IPS-20b (cell line): Measurements from ENCODE around the gene AQP1.

Source experiments
- H3K27ac ChIP-seq: one replicate; pipeline ENCODE4 v1.5.1; 2013; ENCODE audit warnings: low read length
- H3K27me3 ChIP-seq: 2 replicates; pipeline ENCODE4 v1.6.1; 2013; ENCODE audit warnings: mild to moderate bottlenecking, low read length, inconsistent platforms; ENCODE audit not compliant: insufficient read depth
- H3K36me3 ChIP-seq: 2 replicates; pipeline ENCODE4 v1.6.1; 2013; ENCODE audit warnings: low read depth, mild to moderate bottlenecking, inconsistent platforms, low read length, moderate library complexity; ENCODE audit not compliant: insufficient read depth
- H3K4me1 ChIP-seq: 2 replicates; pipeline ENCODE4 v1.6.1; 2013; ENCODE audit warnings: mild to moderate bottlenecking, control low read depth, inconsistent platforms, low read length, moderate library complexity; ENCODE audit not compliant: insufficient read depth
- H3K4me3 ChIP-seq: 2 replicates; pipeline ENCODE4 v1.5.1; 2013; ENCODE audit warnings: mild to moderate bottlenecking, low read length, inconsistent platforms
- H3K9ac ChIP-seq: 2 replicates; pipeline ENCODE4 v1.6.1; 2013; ENCODE audit warnings: low read depth, mild to moderate bottlenecking, inconsistent platforms, low read length, moderate library complexity
- H3K9me3 ChIP-seq: 2 replicates; pipeline ENCODE4 v1.6.1; 2013; ENCODE audit warnings: mild to moderate bottlenecking, low read depth, low read length, inconsistent platforms; ENCODE audit not compliant: insufficient read depth

The AQP1 gene

GRCh38 chr7:30887464-30887872, 24.2 kb upstream of the AQP1 start:
- no peaks in the 10 kb centered on the region for H3K27me3 ChIP-seq
- H3K27ac ChIP-seq: no peak overlapping the region
- H3K36me3 ChIP-seq: no peaks in the 10 kb centered on the region
- peaks cover 3% of the 10 kb centered on the region; the same call in 1 of the 2 replicates for H3K4me1 ChIP-seq
- H3K9ac ChIP-seq: no peak overlapping the region
- H3K4me3 ChIP-seq: no peak overlapping the region
- H3K9me3 ChIP-seq: no peaks in the 10 kb centered on the region

- Histone ChIP-seq H3K4me1 (peaks cover 3% of the 10 kb centered on the region; the same call in 1 of the 2 replicates), H3K9me3 (no peaks in the 10 kb centered on the region), H3K27me3 (no peaks in the 10 kb centered on the region)
Observed at GRCh38 chr7:30888747-30889146, 22.9 kb upstream of the AQP1 start.

DNA sequence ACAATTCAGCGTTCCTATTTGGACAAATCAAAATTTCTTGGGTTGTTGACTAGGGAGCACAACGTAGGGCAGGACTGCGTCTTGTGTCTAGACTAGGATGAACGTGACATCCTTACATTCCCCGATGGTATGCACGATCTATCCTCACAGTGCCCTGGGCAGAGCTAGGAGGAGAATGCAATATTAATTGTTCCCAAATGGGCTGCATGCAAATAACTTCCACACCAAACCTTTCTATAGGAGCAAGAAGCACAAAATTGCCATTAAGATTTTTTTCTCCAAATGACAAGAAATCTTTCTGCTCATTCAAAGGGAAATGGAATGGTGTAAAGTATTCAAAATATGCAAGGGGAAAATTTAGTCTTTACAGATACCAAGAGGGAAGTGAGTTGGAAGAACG, 21.4 kb upstream of the AQP1 start:
- H3K36me3 ChIP-seq: no peaks in the 10 kb centered on the region
- H3K9ac ChIP-seq: no peak overlapping the region
- no peak overlapping the region for H3K27ac ChIP-seq
- no peaks in the 10 kb centered on the region for H3K9me3 ChIP-seq
- H3K27me3 ChIP-seq: no peaks in the 10 kb centered on the region
- peaks cover 3% of the 10 kb centered on the region; the same call in 1 of the 2 replicates for H3K4me1 ChIP-seq
- no peak overlapping the region for H3K4me3 ChIP-seq

More at GRCh38 chr7:30888747-30889146, 22.9 kb upstream of the AQP1 start:
- no peak overlapping the region for H3K9ac ChIP-seq
- H3K27ac ChIP-seq: no peak overlapping the region
- H3K36me3 ChIP-seq: no peaks in the 10 kb centered on the region
- no peak overlapping the region for H3K4me3 ChIP-seq

DNA sequence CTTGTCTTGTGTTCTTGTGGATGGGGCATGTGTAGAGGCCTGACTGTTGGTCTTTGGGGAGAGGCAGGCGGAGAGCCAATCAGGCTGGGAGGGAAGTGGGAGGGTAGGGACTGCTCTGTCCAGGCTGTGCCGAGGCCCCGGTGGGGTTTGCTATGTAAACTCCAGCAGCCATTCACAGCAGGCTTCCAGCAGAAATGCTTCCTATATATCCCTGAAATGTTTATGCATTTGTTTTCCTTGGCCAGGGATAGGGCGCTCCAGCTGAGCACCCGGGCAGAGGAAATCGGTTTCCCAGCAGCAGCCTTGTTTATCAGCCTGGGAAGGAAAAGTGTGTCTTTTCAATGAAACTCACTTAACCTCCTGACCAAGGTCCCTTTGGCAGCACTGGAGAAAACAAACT, 18.3 kb upstream of the AQP1 start:
- H3K9me3 ChIP-seq: no peaks in the 10 kb centered on the region
- H3K4me3 ChIP-seq: no peak overlapping the region
- H3K4me1 ChIP-seq: no peaks in the 10 kb centered on the region
- H3K36me3 ChIP-seq: no peaks in the 10 kb centered on the region
- no peak overlapping the region for H3K9ac ChIP-seq
- H3K27ac ChIP-seq: no peak overlapping the region
- H3K27me3 ChIP-seq: no peaks in the 10 kb centered on the region

DNA sequence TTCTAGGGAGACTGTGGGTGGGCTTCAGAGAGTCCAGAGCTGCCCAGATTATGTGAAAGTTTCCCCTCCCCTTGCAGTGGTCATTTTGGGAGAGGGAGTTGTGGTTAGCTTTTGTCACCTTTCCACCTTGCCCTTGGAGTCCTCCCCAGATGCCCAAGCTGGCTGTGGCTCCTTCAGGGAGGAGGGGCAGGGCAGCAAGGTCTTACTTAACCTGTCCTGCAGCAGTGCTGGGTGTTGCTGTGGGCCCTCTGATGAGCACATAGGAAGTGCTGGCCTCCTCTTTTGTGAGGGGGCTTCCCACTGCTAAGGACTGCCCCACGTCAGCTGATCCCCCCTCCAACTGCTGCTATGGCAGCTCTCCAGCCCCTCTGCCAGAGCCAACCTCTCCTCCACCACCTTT, 17.6 kb upstream of the AQP1 start:
- H3K4me1 ChIP-seq: no peaks in the 10 kb centered on the region
- H3K27ac ChIP-seq: no peak overlapping the region
- H3K9ac ChIP-seq: no peak overlapping the region
- H3K27me3 ChIP-seq: no peaks in the 10 kb centered on the region
- no peaks in the 10 kb centered on the region for H3K36me3 ChIP-seq
- no peak overlapping the region for H3K4me3 ChIP-seq
- H3K9me3 ChIP-seq: no peaks in the 10 kb centered on the region

GRCh38 chr7:30894866-30895605, 16.6 kb upstream of the AQP1 start:
- no peak overlapping the region for H3K27ac ChIP-seq
- no peaks in the 10 kb centered on the region for H3K4me1 ChIP-seq
- no peak overlapping the region for H3K9ac ChIP-seq

DNA sequence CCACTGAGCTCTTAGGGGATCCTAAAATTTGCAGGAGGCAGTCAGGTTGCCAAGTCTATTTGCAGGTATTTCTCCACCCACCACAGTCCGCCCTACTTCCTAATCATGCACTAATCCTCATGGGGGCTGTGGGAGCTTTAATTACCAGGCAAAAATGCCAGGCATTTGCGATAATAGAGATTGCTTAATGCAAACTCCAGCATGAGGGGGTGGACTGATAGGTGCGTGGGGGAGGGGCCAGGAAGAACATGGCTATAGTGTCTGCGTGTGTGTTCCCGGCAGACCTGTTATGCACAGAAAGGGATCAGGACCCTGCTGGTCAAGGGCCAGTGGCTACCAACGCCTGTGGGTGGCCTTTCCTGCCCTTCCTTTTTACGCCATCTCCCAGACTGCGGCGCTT, 15.6 kb upstream of the AQP1 start:
- H3K27ac ChIP-seq: no peak overlapping the region
- no peaks in the 10 kb centered on the region for H3K4me1 ChIP-seq

More at GRCh38 chr7:30894866-30895605, 16.6 kb upstream of the AQP1 start:
- Histone ChIP-seq H3K36me3 (no peaks in the 10 kb centered on the region), H3K27me3 (no peaks in the 10 kb centered on the region), H3K9me3 (no peaks in the 10 kb centered on the region), H3K4me3 (no peak overlapping the region)

GRCh38 chr7:30896783-30897637, 14.6 kb upstream of the AQP1 start:
- Histone ChIP-seq H3K9me3 (no peaks in the 10 kb centered on the region), H3K36me3 (no peaks in the 10 kb centered on the region), H3K27me3 (no peaks in the 10 kb centered on the region), H3K4me1 (no peaks in the 10 kb centered on the region), H3K9ac (no peak overlapping the region), H3K4me3 (no peak overlapping the region), H3K27ac (no peak overlapping the region)

More for the DNA sequence above, 15.6 kb upstream of the AQP1 start:
- H3K4me3 ChIP-seq: no peak overlapping the region
- H3K36me3 ChIP-seq: no peaks in the 10 kb centered on the region
- H3K27me3 ChIP-seq: no peaks in the 10 kb centered on the region
- no peaks in the 10 kb centered on the region for H3K9me3 ChIP-seq
- no peak overlapping the region for H3K9ac ChIP-seq

- Histone ChIP-seq H3K36me3 (no peaks in the 10 kb centered on the region), H3K27me3 (no peaks in the 10 kb centered on the region), H3K4me3 (no peak overlapping the region), H3K27ac (no peak overlapping the region), H3K9ac (no peak overlapping the region), H3K9me3 (no peaks in the 10 kb centered on the region), H3K4me1 (no peaks in the 10 kb centered on the region)
Observed at GRCh38 chr7:30897770-30898169, 13.9 kb upstream of the AQP1 start.

GRCh38 chr7:30898411-30898810, 13.2 kb upstream of the AQP1 start:
- no peak overlapping the region for H3K9ac ChIP-seq
- H3K9me3 ChIP-seq: no peaks in the 10 kb centered on the region

DNA sequence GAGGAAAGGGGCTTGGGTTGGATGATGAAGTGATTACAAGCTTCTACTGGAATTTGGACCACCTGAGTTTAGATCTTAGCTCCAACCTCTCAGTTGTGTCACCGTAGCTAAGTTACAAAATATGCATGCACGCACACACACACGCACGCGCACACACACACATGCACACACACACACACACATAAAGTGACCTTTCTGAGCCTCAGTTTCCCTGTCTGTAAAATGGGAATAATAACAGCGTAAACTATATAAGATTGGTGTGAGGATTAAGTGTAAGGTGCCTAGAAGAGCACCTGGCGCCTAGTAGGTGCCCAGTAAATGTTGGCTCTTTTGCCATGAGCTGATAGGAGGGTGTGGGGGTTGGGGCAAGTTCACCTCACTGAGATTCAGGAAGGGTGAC, 12.6 kb upstream of the AQP1 start:
- Histone ChIP-seq H3K27ac (no peak overlapping the region), H3K4me3 (no peak overlapping the region), H3K4me1 (no peaks in the 10 kb centered on the region), H3K27me3 (no peaks in the 10 kb centered on the region), H3K9me3 (no peaks in the 10 kb centered on the region), H3K36me3 (no peaks in the 10 kb centered on the region), H3K9ac (no peak overlapping the region)

More at GRCh38 chr7:30898411-30898810, 13.2 kb upstream of the AQP1 start:
- Histone ChIP-seq H3K4me3 (no peak overlapping the region), H3K27me3 (no peaks in the 10 kb centered on the region), H3K27ac (no peak overlapping the region), H3K36me3 (no peaks in the 10 kb centered on the region), H3K4me1 (no peaks in the 10 kb centered on the region)

- no peaks in the 10 kb centered on the region for H3K27me3 ChIP-seq
- no peak overlapping the region for H3K27ac ChIP-seq
- H3K4me3 ChIP-seq: no peak overlapping the region
- H3K4me1 ChIP-seq: no peaks in the 10 kb centered on the region
- no peaks in the 10 kb centered on the region for H3K36me3 ChIP-seq
- no peak overlapping the region for H3K9ac ChIP-seq
- H3K9me3 ChIP-seq: no peaks in the 10 kb centered on the region
Observed at GRCh38 chr7:30899630-30900029, 12.0 kb upstream of the AQP1 start.
